Muscle of arm (tissue), 12 donors: Measurements from ENCODE around the gene ARPC4. TPM values are rescaled to one million over a fixed set of nuclear protein-coding genes. Genes with fewer than 3 reads are reported as not detected.
"Not testable (repeated sequence)": the region's sequence is repeated elsewhere in the genome, so short reads cannot be mapped to it uniquely, and the experiment has no call there.

Source experiments
- DNase-seq: peaks from one replicate; pipeline ENCODE4 v3.0.0-alpha.2; 2013
- polyA plus RNA-seq, 12 donors: library from polyadenylated mRNA; unstranded; fragments of 120-200 nt; gene quantifications; one replicate each; pipeline ENCODE4 v1.2.1, GENCODE V29; 2013; ENCODE audit not compliant: insufficient read length in 12 of 12

The ARPC4 gene
- polyA plus RNA-seq, 12 donors: 64.5 to 2,172 (median 77.5) TPM

DNA sequence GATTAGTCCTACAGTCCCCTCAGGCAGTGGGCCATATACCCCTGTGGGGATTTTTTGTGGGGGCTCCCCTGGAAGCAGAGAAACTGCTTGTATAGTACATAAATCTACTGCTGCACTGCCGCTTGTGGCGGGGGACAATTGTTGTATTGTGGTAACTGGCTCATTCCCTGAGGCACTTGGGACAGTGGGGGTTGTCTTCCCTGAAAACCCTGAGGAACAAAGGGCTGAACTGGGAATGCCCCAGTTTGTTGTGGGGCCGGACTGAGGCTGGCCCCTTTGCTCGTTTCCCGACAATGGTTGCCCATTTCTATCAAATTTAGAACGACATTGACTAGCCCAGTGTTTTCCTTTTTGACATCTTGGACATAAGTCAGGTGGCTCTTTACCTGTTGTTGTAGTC, 58.5 kb downstream of the ARPC4 start:
- not testable (repeated sequence) for DNase-seq

DNA sequence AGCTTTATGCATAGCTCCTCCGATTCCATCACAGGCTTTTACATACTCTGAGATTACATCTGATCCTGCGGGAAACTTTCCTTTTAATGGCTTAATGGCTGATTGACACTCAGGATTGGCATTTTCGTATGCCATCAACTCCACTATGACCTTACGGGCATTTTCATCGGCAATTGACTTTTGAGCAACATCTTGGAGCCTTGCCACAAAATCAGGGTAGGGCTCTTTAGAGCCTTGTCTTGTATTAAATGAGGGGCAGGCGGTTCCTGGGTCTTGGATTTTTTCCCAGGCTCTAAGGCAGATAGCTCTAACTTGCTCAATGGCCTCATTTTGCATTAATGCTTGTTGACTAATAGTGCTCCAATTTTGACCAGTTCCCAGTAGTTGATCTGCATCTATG, 59.0 kb downstream of the ARPC4 start:
- DNase-seq: not testable (repeated sequence)

DNA sequence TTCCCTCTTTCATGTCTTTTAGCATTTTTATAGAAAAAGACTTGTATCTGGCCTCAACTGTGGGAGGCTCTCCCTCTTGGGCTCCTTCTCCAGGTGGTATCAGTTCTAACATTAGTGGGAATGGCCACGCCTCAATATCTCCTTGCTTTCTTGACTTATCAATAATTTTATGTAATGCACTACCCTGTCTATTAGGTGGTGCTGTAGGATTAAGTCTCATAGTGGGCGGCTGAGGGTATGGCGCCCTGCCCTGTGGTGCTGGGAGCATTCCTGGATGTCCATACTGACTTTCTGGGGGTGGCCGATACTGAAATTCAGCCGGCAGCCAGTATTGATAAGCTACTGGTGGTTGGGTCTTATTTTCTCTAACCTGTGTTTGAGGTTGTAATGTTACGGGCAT, 59.6 kb downstream of the ARPC4 start:
- DNase-seq: no peak

DNA sequence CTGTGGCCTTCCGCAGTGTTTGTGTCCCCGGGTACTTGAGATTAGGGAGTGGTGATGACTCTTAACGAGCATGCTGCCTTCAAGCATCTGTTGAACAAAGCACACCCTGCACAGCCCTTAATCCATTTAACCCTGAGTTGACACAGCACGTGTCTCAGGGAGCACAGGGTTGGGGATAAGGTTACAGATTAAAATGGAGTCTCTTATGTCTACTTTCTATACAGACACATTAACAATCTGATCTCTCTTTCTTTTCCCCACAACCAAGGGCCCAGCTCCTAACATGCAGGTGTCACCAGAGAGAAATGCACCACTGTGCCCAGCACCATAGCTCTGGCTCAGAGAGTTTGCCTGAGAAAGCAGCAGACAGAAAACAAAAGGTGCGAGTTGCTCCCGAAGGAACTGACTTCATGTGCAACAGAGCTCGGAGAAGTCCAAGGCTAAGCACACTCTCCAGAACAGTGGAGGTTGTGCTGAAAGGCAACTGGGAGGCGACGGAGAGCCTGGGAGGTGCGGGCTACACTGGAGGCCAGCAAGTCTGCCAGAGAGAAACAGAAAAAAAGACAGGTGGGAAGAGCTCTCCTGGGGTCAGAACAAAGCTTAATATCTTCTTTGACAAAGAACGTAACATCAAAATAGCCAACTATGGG, 61.5 kb downstream of the ARPC4 start:
- not testable (repeated sequence) for DNase-seq

DNA sequence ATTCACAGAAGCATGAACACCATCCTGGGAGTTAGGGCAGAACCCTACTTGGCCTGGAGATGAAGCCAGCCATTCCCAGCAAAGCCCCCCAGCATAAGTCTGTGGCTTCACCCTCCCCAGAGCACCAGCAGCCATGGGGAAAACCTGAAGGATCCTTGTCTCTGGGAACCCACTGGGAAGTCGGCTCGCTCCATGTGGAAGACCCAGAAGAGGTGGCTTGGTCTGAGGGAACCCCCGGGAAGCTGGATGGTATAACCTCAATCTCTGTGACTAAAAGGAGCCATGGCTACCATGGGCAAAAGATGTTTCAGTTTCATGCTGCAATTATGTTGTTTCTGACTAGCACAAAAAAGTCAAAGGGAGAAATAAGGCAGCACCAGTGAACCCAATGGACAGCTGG, 62.7 kb downstream of the ARPC4 start:
- DNase-seq: no peak

Other genes with a start within 250 kb of the ARPC4 start
- under 1 TPM in 4 of 12 donors, not detected in 8; 0.04 to 0.11 (median 0.05) TPM for gene LHFPL4, start 239.3 kb upstream of the ARPC4 start, polyA plus RNA-seq
- 10 to 100 TPM in 11 of 12 donors, not detected in 1; 18.1 to 36.3 (median 20.0) TPM for gene MTMR14, start 143.6 kb upstream of the ARPC4 start, polyA plus RNA-seq
- under 1 TPM in 1 of 12 donors, not detected in 11; 0.29 TPM for gene CPNE9, start 89.2 kb upstream of the ARPC4 start, polyA plus RNA-seq
- 10 to 100 TPM in 10 of 12 donors, 1 to 10 TPM in 1, not detected in 1; 9.8 to 17.9 (median 12.3) TPM for gene BRPF1, start 61.3 kb upstream of the ARPC4 start, polyA plus RNA-seq
- gene OGG1, start 43.1 kb upstream of the ARPC4 start, polyA plus RNA-seq: 10 to 100 TPM in 11 of 12 donors, not detected in 1; 22.1 to 74.2 (median 27.1) TPM
- gene CAMK1, start 23.1 kb upstream of the ARPC4 start, polyA plus RNA-seq: 10 to 100 TPM in 10 of 12 donors, 1 to 10 TPM in 1, not detected in 1; 9.3 to 20.0 (median 12.7) TPM
- gene TADA3, start 609 bp upstream of the ARPC4 start, polyA plus RNA-seq: 10 to 100 TPM in 11 of 12 donors, not detected in 1; 48.4 to 60.5 (median 54.2) TPM
- 10 to 100 TPM in 11 of 12 donors, not detected in 1; 16.0 to 72.9 (median 30.7) TPM for gene TTLL3, start 17.2 kb downstream of the ARPC4 start, polyA plus RNA-seq
- gene RPUSD3, start 50.9 kb downstream of the ARPC4 start, polyA plus RNA-seq: 10 to 100 TPM in 11 of 12 donors, not detected in 1; 23.6 to 37.1 (median 28.2) TPM
- gene CIDEC, start 87.2 kb downstream of the ARPC4 start, polyA plus RNA-seq: under 1 TPM in 9 of 12 donors, not detected in 3; 0.30 to 0.77 (median 0.46) TPM
- gene JAGN1, start 97.5 kb downstream of the ARPC4 start, polyA plus RNA-seq: 10 to 100 TPM in 11 of 12 donors, not detected in 1; 17.2 to 33.7 (median 29.6) TPM
- 10 to 100 TPM in 2 of 12 donors, 1 to 10 TPM in 8, under 1 TPM in 1, not detected in 1; 0.96 to 67.6 (median 1.8) TPM for gene IL17RE, start 109.8 kb downstream of the ARPC4 start, polyA plus RNA-seq
- 10 to 100 TPM in 11 of 12 donors, not detected in 1; 15.8 to 42.8 (median 23.4) TPM for gene IL17RC, start 124.0 kb downstream of the ARPC4 start, polyA plus RNA-seq
- 10 to 100 TPM in 11 of 12 donors, not detected in 1; 22.1 to 47.0 (median 31.3) TPM for gene CRELD1, start 140.8 kb downstream of the ARPC4 start, polyA plus RNA-seq
- 1 to 10 TPM in 9 of 12 donors, under 1 TPM in 1, not detected in 2; 0.88 to 4.2 (median 1.8) TPM for gene PRRT3, start 159.3 kb downstream of the ARPC4 start, polyA plus RNA-seq
- 10 to 100 TPM in 11 of 12 donors, not detected in 1; 33.9 to 49.8 (median 40.2) TPM for gene EMC3, start 193.8 kb downstream of the ARPC4 start, polyA plus RNA-seq
- gene FANCD2, start 233.4 kb downstream of the ARPC4 start, polyA plus RNA-seq: 100 to 1,000 TPM in 1 of 12 donors, 10 to 100 TPM in 5, 1 to 10 TPM in 6; 5.2 to 124 (median 10.0) TPM